WERI-Rb-1 (cell line): Measurements from ENCODE around the gene EMID1.
"Not testable (repeated sequence)": the region's sequence is repeated elsewhere in the genome, so short reads cannot be mapped to it uniquely, and the experiment has no call there.

ENCODE experiments used
- DNase-seq: peaks from one replicate; pipeline ENCODE4 v3.0.0-alpha.2; 2020
- H3K27ac ChIP-seq: fragments of 250-450 bp; sonication (Bioruptor Pico); 2 replicates; pipeline ENCODE4 v1.5.1; 2020; ENCODE audit warnings: mild to moderate bottlenecking, moderate library complexity
- H3K27me3 ChIP-seq: fragments of 250-450 bp; sonication (Bioruptor Pico); 2 replicates; pipeline ENCODE4 v1.5.1; 2021; ENCODE audit warnings: mild to moderate bottlenecking, low read depth, moderate library complexity; ENCODE audit not compliant: insufficient read depth, severe bottlenecking
- H3K36me3 ChIP-seq: fragments of 250-450 bp; sonication (Bioruptor Pico); 2 replicates; pipeline ENCODE4 v1.5.1; 2020; ENCODE audit warnings: mild to moderate bottlenecking, moderate library complexity
- H3K4me3 ChIP-seq: 2 replicates; pipeline ENCODE4 v1.5.1; 2011; ENCODE audit warnings: low read depth, mild to moderate bottlenecking, control low read depth, low read length
- H3K9me3 ChIP-seq: fragments of 250-450 bp; sonication (Bioruptor Pico); 2 replicates; pipeline ENCODE4 v1.5.1; 2021; ENCODE audit warnings: mild to moderate bottlenecking, moderate library complexity; ENCODE audit not compliant: severe bottlenecking
- CTCF ChIP-seq: IDR thresholded peaks from 2 replicates; pipeline ENCODE4 v1.5.1; 2011; ENCODE audit warnings: low read depth, mild to moderate bottlenecking, control low read depth, inconsistent platforms, low read length

The EMID1 gene

GRCh38 chr22:29217827-29218757, 12.4 kb downstream of the EMID1 start:
- Histone ChIP-seq H3K27ac (no peak overlapping the region), H3K9me3 (no peaks in the 10 kb centered on the region), H3K4me3 (no peak overlapping the region), H3K36me3 (no peaks in the 10 kb centered on the region), H3K27me3 (no peaks in the 10 kb centered on the region)
- TF ChIP-seq CTCF, result no peak
- DNase-seq, result no peak

- Histone ChIP-seq H3K9me3 (no peaks in the 10 kb centered on the region), H3K27ac (no peak overlapping the region), H3K4me3 (no peak overlapping the region), H3K36me3 (no peaks in the 10 kb centered on the region), H3K27me3 (no peaks in the 10 kb centered on the region)
- no peak for DNase-seq
- TF ChIP-seq CTCF, result no peak
Measured at GRCh38 chr22:29218758-29219408, 13.2 kb downstream of the EMID1 start.

- H3K27ac ChIP-seq, H3K9me3 ChIP-seq, H3K36me3 ChIP-seq, DNase-seq, H3K4me3 ChIP-seq, H3K27me3 ChIP-seq: not testable (repeated sequence)
Measured at GRCh38 chr22:29219409-29219782, 13.7 kb downstream of the EMID1 start.

GRCh38 chr22:29219881-29220670, 14.4 kb downstream of the EMID1 start:
- Histone ChIP-seq H3K27me3 (no peaks in the 10 kb centered on the region), H3K9me3 (no peaks in the 10 kb centered on the region), H3K36me3 (no peaks in the 10 kb centered on the region), H3K4me3 (no peak overlapping the region), H3K27ac (no peak overlapping the region)
- no peak for DNase-seq
- no peak for TF ChIP-seq CTCF

- Histone ChIP-seq H3K4me3 (no peak overlapping the region), H3K9me3 (no peaks in the 10 kb centered on the region), H3K27ac (no peak overlapping the region), H3K27me3 (no peaks in the 10 kb centered on the region), H3K36me3 (no peaks in the 10 kb centered on the region)
- no peak for DNase-seq
- TF ChIP-seq CTCF, result no peak
Measured at GRCh38 chr22:29224121-29224858, 18.6 kb downstream of the EMID1 start.
